ENCODE measurements around the gene GSG1.

GSG1 gene

GRCh38 chr12:13103391-13104033 lies at the start of gene GSG1:
TSS of gene GSG1 (minus strand) at chr12:13103667. CDS start at chr12:13103512, 155 bp downstream.
- TF ChIP-seq, protein P1, sequence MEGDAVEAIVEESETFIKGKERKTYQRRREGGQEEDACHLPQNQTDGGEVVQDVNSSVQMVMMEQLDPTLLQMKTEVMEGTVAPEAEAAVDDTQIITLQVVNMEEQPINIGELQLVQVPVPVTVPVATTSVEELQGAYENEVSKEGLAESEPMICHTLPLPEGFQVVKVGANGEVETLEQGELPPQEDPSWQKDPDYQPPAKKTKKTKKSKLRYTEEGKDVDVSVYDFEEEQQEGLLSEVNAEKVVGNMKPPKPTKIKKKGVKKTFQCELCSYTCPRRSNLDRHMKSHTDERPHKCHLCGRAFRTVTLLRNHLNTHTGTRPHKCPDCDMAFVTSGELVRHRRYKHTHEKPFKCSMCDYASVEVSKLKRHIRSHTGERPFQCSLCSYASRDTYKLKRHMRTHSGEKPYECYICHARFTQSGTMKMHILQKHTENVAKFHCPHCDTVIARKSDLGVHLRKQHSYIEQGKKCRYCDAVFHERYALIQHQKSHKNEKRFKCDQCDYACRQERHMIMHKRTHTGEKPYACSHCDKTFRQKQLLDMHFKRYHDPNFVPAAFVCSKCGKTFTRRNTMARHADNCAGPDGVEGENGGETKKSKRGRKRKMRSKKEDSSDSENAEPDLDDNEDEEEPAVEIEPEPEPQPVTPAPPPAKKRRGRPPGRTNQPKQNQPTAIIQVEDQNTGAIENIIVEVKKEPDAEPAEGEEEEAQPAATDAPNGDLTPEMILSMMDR (IDR thresholded peaks at IDR 0.05) = no peak

- TF ChIP-seq, protein P1 (IDR thresholded peaks at IDR 0.05) = no peak
These were observed 49.7 kb upstream of the GSG1 start for GRCh38 chr12:13153180-13153579.

DNA sequence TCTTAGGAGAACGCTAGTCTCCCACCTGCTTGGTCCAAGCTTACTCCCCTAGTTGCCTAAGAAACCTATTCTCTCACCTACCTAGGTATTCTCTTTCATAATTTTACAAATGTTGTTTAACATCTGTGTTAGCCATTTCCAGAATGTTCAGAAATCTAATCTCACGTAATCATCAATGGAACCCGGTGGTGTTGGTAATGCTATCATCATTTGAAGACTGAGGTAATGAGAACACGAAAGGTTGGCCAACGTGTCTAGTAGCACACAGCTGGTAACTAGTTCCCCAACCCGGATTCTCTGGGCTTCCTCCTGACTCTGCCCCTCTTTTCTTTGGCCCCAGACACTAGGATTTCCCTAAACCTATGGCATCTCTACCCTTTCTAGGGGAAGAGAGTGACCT lies 49.3 kb upstream of the GSG1 start:
- TF ChIP-seq, protein P1 (IDR thresholded peaks at IDR 0.05) = no peak

- TF ChIP-seq, protein P1 (IDR thresholded peaks at IDR 0.05) = no peak
These were observed 48.8 kb upstream of the GSG1 start for GRCh38 chr12:13152281-13152680.

GRCh38 chr12:13149411-13149810 lies 45.9 kb upstream of the GSG1 start:
- TF ChIP-seq, protein P1 (IDR thresholded peaks at IDR 0.05) = no peak

- TF ChIP-seq, protein P1 (IDR thresholded peaks at IDR 0.05) = no peak
These were observed 45.0 kb upstream of the GSG1 start for GRCh38 chr12:13148485-13148847.

- TF ChIP-seq, protein P1 (IDR thresholded peaks at IDR 0.05) = no peak
These were observed 44.4 kb upstream of the GSG1 start for GRCh38 chr12:13147688-13148484.

Measured in LNCAP (cell line).